Mesenchymal stem cell (in vitro differentiated cells and primary cell): Measurements from ENCODE around the gene UACA.

Source experiments
- DNase-seq: peaks from one replicate; pipeline ENCODE4 v3.0.0-alpha.2; 2013
- H2AFZ ChIP-seq: one replicate; pipeline ENCODE4 v1.6.1; 2013; ENCODE audit warnings: low read depth, mild to moderate bottlenecking, control low read depth, inconsistent platforms, low read length, moderate library complexity
- H2AK5ac ChIP-seq: 2 replicates; pipeline ENCODE4 v1.6.1; 2013; ENCODE audit warnings: low read length, moderate library complexity, mild to moderate bottlenecking, inconsistent platforms; ENCODE audit not compliant: severe bottlenecking
- H2BK120ac ChIP-seq: one replicate; pipeline ENCODE4 v1.6.1; 2013; ENCODE audit warnings: low read depth, mild to moderate bottlenecking, inconsistent platforms, low read length, moderate library complexity
- H2BK12ac ChIP-seq, 2 experiments: one replicate each; pipeline ENCODE4 v1.6.1; 2013; ENCODE audit warnings: inconsistent platforms in 2 of 2, low read length in 2 of 2, mild to moderate bottlenecking in 2 of 2, moderate library complexity in 2 of 2, control low read depth in 1 of 2
- H2BK15ac ChIP-seq: one replicate; pipeline ENCODE4 v1.6.1; 2013; ENCODE audit warnings: mild to moderate bottlenecking, low read depth, inconsistent platforms; ENCODE audit not compliant: poor library complexity, severe bottlenecking
- H2BK5ac ChIP-seq: 2 replicates; pipeline ENCODE4 v1.6.1; 2013; ENCODE audit warnings: low read depth, mild to moderate bottlenecking, low read length, control low read depth, inconsistent platforms; ENCODE audit not compliant: poor library complexity, severe bottlenecking
- H3K14ac ChIP-seq, 2 experiments: one replicate each; pipeline ENCODE4 v1.6.1; 2013; ENCODE audit warnings: inconsistent platforms in 2 of 2, low read length in 2 of 2, control low read depth in 1 of 2, mild to moderate bottlenecking in 1 of 2, moderate library complexity in 1 of 2
- H3K18ac ChIP-seq, 2 experiments: one replicate each; pipeline ENCODE4 v1.6.1; 2013; ENCODE audit warnings: inconsistent platforms in 2 of 2, low read length in 2 of 2, control low read depth in 1 of 2, low read depth in 1 of 2, mild to moderate bottlenecking in 1 of 2
- H3K23ac ChIP-seq, 2 experiments: one replicate each; pipeline ENCODE4 v1.6.1; 2013; ENCODE audit warnings: inconsistent platforms in 2 of 2, low read length in 2 of 2, mild to moderate bottlenecking in 2 of 2, moderate library complexity in 2 of 2, control low read depth in 1 of 2
- H3K27ac ChIP-seq: 2 replicates; pipeline ENCODE4 v1.5.1; 2013; ENCODE audit warnings: mild to moderate bottlenecking, moderate library complexity, low read length, control low read depth, inconsistent platforms; ENCODE audit not compliant: poor library complexity, severe bottlenecking
- H3K27me3 ChIP-seq, 2 experiments: 2 replicates each; pipeline versions ENCODE4 v1.6.1 to v1.7.0; 2013; ENCODE audit warnings: low read length in 2 of 2, mild to moderate bottlenecking in 2 of 2, moderate library complexity in 2 of 2, control low read depth in 1 of 2, inconsistent platforms in 1 of 2; ENCODE audit not compliant: control insufficient read depth in 1 of 2, insufficient read depth in 1 of 2
- H3K36me3 ChIP-seq, 2 experiments: 2 replicates each; pipeline versions ENCODE4 v1.6.1 to v1.7.0; 2013; ENCODE audit warnings: low read length in 2 of 2, control low read depth in 1 of 2, inconsistent platforms in 1 of 2, low read depth in 1 of 2, mild to moderate bottlenecking in 1 of 2; ENCODE audit not compliant: insufficient read depth in 2 of 2, control insufficient read depth in 1 of 2
- H3K4ac ChIP-seq, 2 experiments: one replicate each; pipeline ENCODE4 v1.6.1; 2013; ENCODE audit warnings: inconsistent platforms in 2 of 2, low read length in 2 of 2, mild to moderate bottlenecking in 2 of 2, moderate library complexity in 2 of 2, control low read depth in 1 of 2, low read depth in 1 of 2
- H3K4me1 ChIP-seq: 2 replicates; pipeline ENCODE4 v1.6.1; 2013; ENCODE audit warnings: low read depth, low read length, control low read depth; ENCODE audit not compliant: control insufficient read depth, insufficient read depth
- H3K4me2 ChIP-seq: 2 replicates; pipeline ENCODE4 v1.6.1; 2013; ENCODE audit warnings: low read length, mild to moderate bottlenecking, inconsistent platforms; ENCODE audit not compliant: poor library complexity, severe bottlenecking
- H3K4me3 ChIP-seq, 2 experiments: 2 replicates each; pipeline versions ENCODE4 v1.5.1 to v1.7.0; 2013; ENCODE audit warnings: low read length in 2 of 2, mild to moderate bottlenecking in 2 of 2, control low read depth in 1 of 2, low read depth in 1 of 2; ENCODE audit not compliant: insufficient read depth in 1 of 2
- H3K79me1 ChIP-seq: replicated peaks from 2 replicates; pipeline ENCODE4 v1.6.1; 2013; ENCODE audit warnings: mild to moderate bottlenecking, control low read depth, low read length, inconsistent platforms; ENCODE audit not compliant: poor library complexity, severe bottlenecking
- H3K9ac ChIP-seq: 2 replicates; pipeline ENCODE4 v1.7.0; 2013; ENCODE audit warnings: mild to moderate bottlenecking, low read length, moderate library complexity
- H3K9me3 ChIP-seq: 2 replicates; pipeline ENCODE4 v1.7.0; 2013; ENCODE audit warnings: mild to moderate bottlenecking, low read length; ENCODE audit not compliant: control insufficient read depth
- H4K8ac ChIP-seq: one replicate; pipeline ENCODE4 v1.6.1; 2013; ENCODE audit warnings: inconsistent platforms, mild to moderate bottlenecking, low read length, moderate library complexity
- H4K91ac ChIP-seq: one replicate; pipeline ENCODE4 v1.6.1; 2013; ENCODE audit warnings: mild to moderate bottlenecking, low read length, inconsistent platforms
- WGBS: methylation state at CpG from one replicate; pipeline ENCODE4 v1.1.7; 2013; ENCODE audit warnings: mixed read lengths; 5-methylcytosine and 5-hydroxymethylcytosine counted together

Gene UACA

GRCh38 chr15:70698836-70699390 lies 64.4 kb downstream of the UACA start:
- Histone ChIP-seq H4K8ac (no peak overlapping the region), H3K27ac (no peak overlapping the region), H3K4me3 (no peak overlapping the region), H4K91ac (no peak overlapping the region), H3K9me3 (no peaks in the 10 kb centered on the region), H3K9ac (peak overlapping the region; percentile 93), H2BK5ac (no peak overlapping the region), H3K23ac (no peak overlapping the region), H3K27me3 (no peaks in the 10 kb centered on the region), H3K4me1 (peaks cover 6% of the 10 kb centered on the region), H2BK15ac (no peak overlapping the region), H3K4ac (no peak overlapping the region), H3K18ac (no peak overlapping the region), H2AK5ac (no peak overlapping the region), H3K36me3 (peaks cover 0 to 47% of the 10 kb centered on the region in 2 experiments), H2BK12ac (no peak overlapping the region), H2BK120ac (no peak overlapping the region), H3K4me2 (no peak overlapping the region), H3K79me1 (peaks cover 13% of the 10 kb centered on the region), H2AFZ (no peak overlapping the region), H3K14ac (no peak overlapping the region)
- DNase-seq = no peak
- WGBS = no CpG with 5 or more reads among the region's 3 CpGs

GRCh38 chr15:70698426-70698825 lies 64.9 kb downstream of the UACA start:
- Histone ChIP-seq H3K4me2 (no peak overlapping the region), H2AFZ (no peak overlapping the region), H3K4me1 (peaks cover 3% of the 10 kb centered on the region), H3K27ac (no peak overlapping the region), H2BK15ac (no peak overlapping the region), H3K79me1 (peaks cover 9% of the 10 kb centered on the region), H3K36me3 (peaks cover 0 to 52% of the 10 kb centered on the region in 2 experiments), H3K9me3 (no peaks in the 10 kb centered on the region), H2BK12ac (no peak overlapping the region), H3K4me3 (no peak overlapping the region), H3K27me3 (no peaks in the 10 kb centered on the region), H2AK5ac (no peak overlapping the region), H3K4ac (no peak overlapping the region), H2BK5ac (no peak overlapping the region), H3K14ac (no peak overlapping the region), H4K91ac (no peak overlapping the region), H4K8ac (no peak overlapping the region), H2BK120ac (no peak overlapping the region), H3K9ac (peak overlapping the region; percentile 93), H3K18ac (no peak overlapping the region), H3K23ac (no peak overlapping the region)
- no peak for DNase-seq

- no peak overlapping the region for H3K4ac ChIP-seq
- no peak overlapping the region for H3K9ac ChIP-seq
- H3K4me1 ChIP-seq = peaks cover 2% of the 10 kb centered on the region
- H3K27me3 ChIP-seq = no peaks in the 10 kb centered on the region
- H3K14ac ChIP-seq = no peak overlapping the region
- no CpG with 5 or more reads among the region's 2 CpGs for WGBS
- no peak overlapping the region for H3K27ac ChIP-seq
- no peak overlapping the region for H2BK5ac ChIP-seq
- H3K4me3 ChIP-seq = no peak overlapping the region
- H3K9me3 ChIP-seq = no peaks in the 10 kb centered on the region
- H2BK15ac ChIP-seq = no peak overlapping the region
- no peak overlapping the region for H2AK5ac ChIP-seq
- H4K8ac ChIP-seq = no peak overlapping the region
- no peak overlapping the region for H2BK120ac ChIP-seq
- H2AFZ ChIP-seq = no peak overlapping the region
- no peak for DNase-seq
- peaks cover 6 to 88% of the 10 kb centered on the region in 2 experiments for H3K36me3 ChIP-seq
- no peak overlapping the region for H3K23ac ChIP-seq
- no peak overlapping the region for H4K91ac ChIP-seq
- no peak overlapping the region for H2BK12ac ChIP-seq
- H3K18ac ChIP-seq = no peak overlapping the region
- no peak overlapping the region for H3K4me2 ChIP-seq
- H3K79me1 ChIP-seq = peaks cover 4% of the 10 kb centered on the region
Measured at GRCh38 chr15:70690491-70691276, 72.7 kb downstream of the UACA start.

GRCh38 chr15:70690021-70690420 lies 73.3 kb downstream of the UACA start:
- no peak overlapping the region for H2AFZ ChIP-seq
- H3K23ac ChIP-seq = no peak overlapping the region
- H4K8ac ChIP-seq = no peak overlapping the region
- 100% methylated on average over 1 of the region's 2 CpGs for WGBS
- H3K9ac ChIP-seq = no peak overlapping the region
- H2BK120ac ChIP-seq = no peak overlapping the region
- H2BK12ac ChIP-seq = no peak overlapping the region
- H3K79me1 ChIP-seq = peaks cover 4% of the 10 kb centered on the region
- no peak overlapping the region for H4K91ac ChIP-seq
- H3K27me3 ChIP-seq = no peaks in the 10 kb centered on the region
- DNase-seq = no peak
- no peak overlapping the region for H3K4me3 ChIP-seq
- H3K4me1 ChIP-seq = peaks cover 2% of the 10 kb centered on the region
- H3K36me3 ChIP-seq = peaks cover 6 to 88% of the 10 kb centered on the region in 2 experiments
- no peak overlapping the region for H3K14ac ChIP-seq
- no peak overlapping the region for H2AK5ac ChIP-seq
- H2BK5ac ChIP-seq = no peak overlapping the region
- H2BK15ac ChIP-seq = no peak overlapping the region
- H3K4me2 ChIP-seq = no peak overlapping the region
- no peak overlapping the region for H3K4ac ChIP-seq
- H3K18ac ChIP-seq = no peak overlapping the region
- no peak overlapping the region for H3K27ac ChIP-seq
- no peaks in the 10 kb centered on the region for H3K9me3 ChIP-seq
